Ovary (tissue), 9 donors: ENCODE data around the gene DZIP1. TPM values are rescaled to one million over a fixed set of nuclear protein-coding genes. Genes with fewer than 3 reads are reported as not detected.

Source experiments
- DNase-seq, 5 donors: peaks; one replicate each; pipeline ENCODE4 v3.0.0-alpha.2; 2019 to 2020
- H3K27ac ChIP-seq, 2 donors: fragments of 200-600 bp; one replicate each; pipeline versions ENCODE4 v1.5.1 to v1.8.0; 2019 to 2022
- H3K27me3 ChIP-seq: fragments of 200-600 bp; one replicate; pipeline ENCODE4 v1.8.0; 2022
- H3K36me3 ChIP-seq: fragments of 200-600 bp; sonication (generic); one replicate; pipeline ENCODE4 v1.5.1; 2019
- H3K4me1 ChIP-seq: one replicate; pipeline ENCODE4 v1.8.1; 2013; ENCODE audit warnings: mild to moderate bottlenecking, moderate library complexity; ENCODE audit not compliant: insufficient read depth
- H3K4me3 ChIP-seq: fragments of 200-600 bp; sonication (generic); one replicate; pipeline ENCODE4 v1.5.1; 2017
- H3K9me3 ChIP-seq, 2 donors: fragments of 200-600 bp in 1 of 2; sonication (generic) in 1 of 2; one replicate each; pipeline versions ENCODE4 v1.5.1 to v1.8.1; 2013 to 2019; ENCODE audit warnings: mild to moderate bottlenecking in 1 of 2, moderate library complexity in 1 of 2
- EP300 ChIP-seq: sonication (generic); formaldehyde crosslinking; IDR thresholded peaks from one replicate; pipeline ENCODE4 v1.6.1; 2017; ENCODE audit warnings: antibody characterized with exemption
- POLR2A ChIP-seq: fragments of 450-650 bp; IDR thresholded peaks from one replicate; pipeline ENCODE4 v1.6.1; 2017; ENCODE audit warnings: antibody characterized with exemption, mild to moderate bottlenecking, moderate library complexity
- WGBS, 3 donors: extraction: QIAGEN DNeasy Blood & Tissue Kit in 1 of 3; methylation state at CpG; one replicate each; pipeline versions ENCODE4 v1.1.5 to v1.1.7; 2013 to 2017; 5-methylcytosine and 5-hydroxymethylcytosine counted together
- intact Hi-C, 4 donors: fragments of 100-400 bp; cut with DNase I; formaldehyde crosslinking; loops; one replicate each; pipeline versions ENCODE4 v1.11.0 to v1.15.1; 2022 to 2023
- polyA plus RNA-seq, 2 donors: library from polyadenylated mRNA; stranded (reverse); fragments of 200-250 nt in 1 of 2; fragments of 350-450 nt in 1 of 2; fragmentation: Illumina TruSeq in 1 of 2; extraction: RNeasy Lipid Tissue Mini Kit (QIAGEN cat#74804) in 1 of 2; gene quantifications; one replicate each; pipeline ENCODE4 v1.2.3, GENCODE V29; 2013 to 2014
- total RNA-seq, 7 donors: library from RNA; depleted of rRNA in 2 of 7; stranded (reverse); fragments of >200 nt in 2 of 7; fragmentation: NEBNext Ultra II Directional in 3 of 7; extraction: Animal tissue kit (Norgen Biotek cat#: 25700) in 3 of 7; gene quantifications; one replicate each; pipeline versions ENCODE4 v1.1.0 to v1.2.4, GENCODE V29; 2016 to 2023
- TF ChIP-seq, protein P1 (sequence below), 3 donors: fragments of 450-650 bp in 2 of 3; fragments of 200-600 bp in 1 of 3; IDR thresholded peaks; one replicate each; pipeline versions ENCODE4 v1.5.1 to v1.8.0; 2016 to 2022; ENCODE audit warnings: antibody characterized with exemption in 3 of 3, mild to moderate bottlenecking in 1 of 3
- donor health status: DM: no; HTN: no; CAD: no; lungs with moderate emphysema.
- donor health status: DM: no; HTN: no; CAD: no.
- donor health status: Bipolar disorder and iron deficiency.
- donor health status: DM: yes; HTN: yes; CAD: no.
- donor health status: DM: no; HTN: no; CAD: no.
- donor health status: DM: yes; HTN: yes; CAD: no.

Gene DZIP1
- total and polyA plus RNA-seq, 9 donors: 22.1 to 55.8 (median 44.3) TPM

DNA sequence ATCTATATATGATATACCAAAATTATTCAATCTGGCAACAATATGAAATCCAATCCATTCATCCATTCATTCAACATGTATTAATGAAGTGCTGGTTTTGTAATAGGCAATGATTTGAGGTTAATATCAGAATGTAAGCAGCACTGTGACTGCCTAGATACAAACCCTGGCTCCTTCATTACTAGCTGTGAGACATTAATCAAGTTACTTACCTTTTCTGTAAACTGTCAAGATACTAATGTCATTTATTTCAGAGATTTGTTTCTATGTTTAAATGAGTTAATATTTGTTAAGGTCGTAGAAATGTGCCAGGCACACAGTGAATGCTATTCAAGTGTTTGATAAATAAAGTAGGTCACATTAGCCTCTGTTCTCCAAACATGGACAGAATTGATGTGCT is 51.0 kb downstream of the DZIP1 start:
- intact Hi-C loops: no loop called here
- H3K4me3 ChIP-seq: no peak overlapping the region
- no peaks in the 10 kb centered on the region for H3K36me3 ChIP-seq
- H3K27ac ChIP-seq: no peak overlapping the region
- H3K4me1 ChIP-seq: no peaks in the 10 kb centered on the region
- DNase-seq: no peak
- H3K9me3 ChIP-seq: no peaks in the 10 kb centered on the region
- WGBS, 3 donors: 34 to 40% (median 40%) methylated on average over 1 of the region's 1 CpG
- H3K27me3 ChIP-seq: no peaks in the 10 kb centered on the region
- no peak for TF ChIP-seq EP300
- TF ChIP-seq, protein P1, sequence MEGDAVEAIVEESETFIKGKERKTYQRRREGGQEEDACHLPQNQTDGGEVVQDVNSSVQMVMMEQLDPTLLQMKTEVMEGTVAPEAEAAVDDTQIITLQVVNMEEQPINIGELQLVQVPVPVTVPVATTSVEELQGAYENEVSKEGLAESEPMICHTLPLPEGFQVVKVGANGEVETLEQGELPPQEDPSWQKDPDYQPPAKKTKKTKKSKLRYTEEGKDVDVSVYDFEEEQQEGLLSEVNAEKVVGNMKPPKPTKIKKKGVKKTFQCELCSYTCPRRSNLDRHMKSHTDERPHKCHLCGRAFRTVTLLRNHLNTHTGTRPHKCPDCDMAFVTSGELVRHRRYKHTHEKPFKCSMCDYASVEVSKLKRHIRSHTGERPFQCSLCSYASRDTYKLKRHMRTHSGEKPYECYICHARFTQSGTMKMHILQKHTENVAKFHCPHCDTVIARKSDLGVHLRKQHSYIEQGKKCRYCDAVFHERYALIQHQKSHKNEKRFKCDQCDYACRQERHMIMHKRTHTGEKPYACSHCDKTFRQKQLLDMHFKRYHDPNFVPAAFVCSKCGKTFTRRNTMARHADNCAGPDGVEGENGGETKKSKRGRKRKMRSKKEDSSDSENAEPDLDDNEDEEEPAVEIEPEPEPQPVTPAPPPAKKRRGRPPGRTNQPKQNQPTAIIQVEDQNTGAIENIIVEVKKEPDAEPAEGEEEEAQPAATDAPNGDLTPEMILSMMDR (IDR thresholded peaks at IDR 0.05): no peak
- no peak for TF ChIP-seq POLR2A

DNA sequence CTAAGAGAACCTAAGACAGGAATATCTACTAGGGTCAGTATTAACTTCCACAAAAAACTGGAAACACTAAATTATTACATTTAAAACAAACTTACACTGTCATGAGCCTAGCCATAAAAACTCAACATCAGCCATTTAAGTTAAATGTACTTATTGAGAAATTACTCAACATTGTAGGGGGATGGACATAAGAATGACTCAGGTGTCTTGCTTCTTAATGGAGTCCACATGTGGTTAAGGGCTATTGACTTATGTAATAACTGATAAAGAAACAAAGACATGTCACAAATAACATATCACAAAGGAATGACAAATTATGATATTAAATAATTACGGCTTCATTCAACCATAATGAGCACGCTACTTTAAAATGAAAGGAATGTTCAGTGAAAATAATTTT is 55.8 kb downstream of the DZIP1 start:
- no peaks in the 10 kb centered on the region for H3K36me3 ChIP-seq
- H3K27ac ChIP-seq: no peak overlapping the region
- DNase-seq: no peak

DNA sequence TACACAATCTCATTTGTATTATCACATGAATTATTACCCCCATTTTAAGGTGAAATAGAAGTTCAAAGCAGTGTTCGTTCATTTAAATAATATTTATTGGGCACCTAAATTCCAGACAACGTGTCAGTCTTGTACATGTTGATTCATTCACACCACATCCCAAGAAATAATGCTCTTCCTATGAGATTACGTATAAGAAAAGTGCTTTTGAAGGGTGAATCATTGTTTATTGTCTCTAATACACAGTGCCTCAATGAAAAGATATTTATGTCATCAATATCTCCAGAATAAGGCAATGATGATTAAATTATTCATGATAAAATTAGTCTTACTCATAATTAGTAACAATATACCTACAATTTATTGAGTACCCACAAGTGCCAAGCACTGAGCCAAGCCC is 56.4 kb downstream of the DZIP1 start:
- no peaks in the 10 kb centered on the region for H3K36me3 ChIP-seq
- TF ChIP-seq POLR2A (no peak), EP300 (no peak)
- TF ChIP-seq, protein P1 (IDR thresholded peaks at IDR 0.05): no peak
- H3K9me3 ChIP-seq: no peaks in the 10 kb centered on the region
- intact Hi-C loops: no loop called here
- no peak for DNase-seq
- H3K4me3 ChIP-seq: no peak overlapping the region
- H3K27ac ChIP-seq: no peak overlapping the region
- H3K4me1 ChIP-seq: no peaks in the 10 kb centered on the region
- 91 to 93% (median 92%) methylated on average over 3 of the region's 3 CpGs for WGBS, 3 donors
- no peaks in the 10 kb centered on the region for H3K27me3 ChIP-seq

More for the DNA sequence above, 55.8 kb downstream of the DZIP1 start:
- intact Hi-C loops: no loop called here
- H3K4me3 ChIP-seq: no peak overlapping the region
- WGBS, 3 donors: 94 to 99% (median 96%) methylated on average over 2 of the region's 2 CpGs
- H3K9me3 ChIP-seq: no peaks in the 10 kb centered on the region
- TF ChIP-seq, protein P1 (IDR thresholded peaks at IDR 0.05): no peak
- TF ChIP-seq EP300 (no peak), POLR2A (no peak)
- no peaks in the 10 kb centered on the region for H3K4me1 ChIP-seq
- H3K27me3 ChIP-seq: no peaks in the 10 kb centered on the region

DNA sequence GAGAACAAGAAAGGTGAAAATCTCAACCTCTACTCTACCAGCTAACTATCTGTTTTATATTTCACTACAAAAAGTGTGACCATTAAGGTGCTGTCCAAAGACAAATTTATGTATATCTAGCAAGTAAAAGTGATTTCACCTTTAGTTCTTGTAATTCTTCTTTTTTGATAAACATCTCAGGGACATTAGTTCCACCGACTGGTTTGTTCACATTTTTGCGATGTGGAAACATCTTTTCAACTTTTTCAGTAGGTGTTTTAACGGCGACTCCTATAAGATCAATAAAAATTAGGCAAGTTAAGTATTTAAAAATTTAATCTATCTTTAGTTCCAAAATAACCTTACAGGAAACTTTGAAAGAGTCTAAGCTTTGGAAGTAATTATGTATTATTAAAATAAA is 58.6 kb downstream of the DZIP1 start:
- DNase-seq: no peak
- TF ChIP-seq POLR2A (no peak), EP300 (no peak)
- TF ChIP-seq, protein P1 (IDR thresholded peaks at IDR 0.05): no peak
- no peaks in the 10 kb centered on the region for H3K36me3 ChIP-seq
- H3K27me3 ChIP-seq: no peaks in the 10 kb centered on the region
- no peak overlapping the region for H3K4me3 ChIP-seq
- no peaks in the 10 kb centered on the region for H3K9me3 ChIP-seq
- H3K27ac ChIP-seq: no peak overlapping the region
- intact Hi-C loops: no loop called here
- 95 to 97% (median 96%) methylated on average over 4 of the region's 4 CpGs for WGBS, 3 donors
- no peaks in the 10 kb centered on the region for H3K4me1 ChIP-seq
